Measurements from ENCODE around the gene RFFL. TPM values are rescaled to one million over a fixed set of nuclear protein-coding genes. Genes with fewer than 3 reads are reported as not detected.
A peak's percentile ranks its signal among the peaks of the same experiment; 100 is the strongest.

RFFL gene
- total RNA-seq, 1 donor from 2014 or later, result 19.9 TPM

GRCh38 chr17:34974794-34975785 lies 88.4 kb downstream of the RFFL start:
- TF ChIP-seq CTCF (conservative IDR thresholded peaks at IDR 0.05), result no peak
- Mint-ChIP-seq H3K27me3 (peaks cover 15% of the 10 kb centered on the region), H3K9me3 (no peaks in the 10 kb centered on the region), H3K4me1 (ENCODE audit: unreplicated experiment) (peaks cover 8% of the 10 kb centered on the region), H3K27ac (no peak overlapping the region), H3K36me3 (no peaks in the 10 kb centered on the region), H3K4me3 (no peak overlapping the region)
- DNase-seq (ENCODE audit: extremely low spot score, unreplicated experiment), result no peak

GRCh38 chr17:34974179-34974578 lies 89.3 kb downstream of the RFFL start:
- Mint-ChIP-seq H3K9me3 (no peaks in the 10 kb centered on the region), H3K4me3 (no peak overlapping the region), H3K36me3 (no peaks in the 10 kb centered on the region), H3K4me1 (ENCODE audit: unreplicated experiment) (no peaks in the 10 kb centered on the region), H3K27me3 (peaks cover 15% of the 10 kb centered on the region), H3K27ac (no peak overlapping the region)
- no peak for TF ChIP-seq CTCF (conservative IDR thresholded peaks at IDR 0.05)
- no peak for DNase-seq (ENCODE audit: extremely low spot score, unreplicated experiment)

GRCh38 chr17:34961093-34961911 lies 102.2 kb downstream of the RFFL start, which contains the start of the genes CCT6B and ZNF830:
Gene CCT6B (minus strand): TSS chr17:34961460. CDS start chr17:34961393, 67 bp downstream.
Gene ZNF830 (plus strand): TSS chr17:34961540. CDS start chr17:34961567, 27 bp downstream.
- DNase-seq (ENCODE audit: extremely low spot score, unreplicated experiment), result peak; percentile 90
- Mint-ChIP-seq H3K9me3 (no peaks in the 10 kb centered on the region), H3K27ac (peak within 1 kb of the TSS; percentile 98), H3K4me3 (peak within 1 kb of the TSS; percentile 100), H3K27me3 (peaks cover 9% of the 10 kb centered on the region), H3K36me3 (peaks cover 8% of the 10 kb centered on the region), H3K4me1 (ENCODE audit: unreplicated experiment) (peaks cover 14% of the 10 kb centered on the region)
- TF ChIP-seq CTCF (conservative IDR thresholded peaks at IDR 0.05), result no peak

GRCh38 chr17:34958438-34958837 lies 105.1 kb downstream of the RFFL start:
- Mint-ChIP-seq H3K27ac (no peak overlapping the region), H3K36me3 (peaks cover 4% of the 10 kb centered on the region), H3K9me3 (no peaks in the 10 kb centered on the region), H3K4me3 (no peak overlapping the region), H3K4me1 (ENCODE audit: unreplicated experiment) (peaks cover 14% of the 10 kb centered on the region), H3K27me3 (peaks cover 18% of the 10 kb centered on the region)
- no peak for DNase-seq (ENCODE audit: extremely low spot score, unreplicated experiment)
- TF ChIP-seq CTCF (conservative IDR thresholded peaks at IDR 0.05), result no peak

Other genes with a start within 250 kb of the RFFL start
- gene CCT6B, start 102.2 kb downstream of the RFFL start, total RNA-seq (ENCODE audit: low replicate concordance), result 1.5 and 1.8 TPM in 2 replicates
- gene ZNF830, start 102.2 kb downstream of the RFFL start, total RNA-seq (ENCODE audit: low replicate concordance), result 21.9 and 22.8 TPM in 2 replicates
- 52.6 and 73.0 TPM in 2 replicates for gene LIG3, start 83.2 kb downstream of the RFFL start, total RNA-seq (ENCODE audit: low replicate concordance)
- gene RAD51D, start 56.2 kb upstream of the RFFL start, total RNA-seq (ENCODE audit: low replicate concordance), result 8.3 and 12.4 TPM in 2 replicates
- gene FNDC8, start 57.9 kb upstream of the RFFL start, total RNA-seq (ENCODE audit: low replicate concordance), result not detected in 2 replicates
- 18.8 and 24.9 TPM in 2 replicates for gene NLE1, start 78.6 kb upstream of the RFFL start, total RNA-seq (ENCODE audit: low replicate concordance)
- gene UNC45B, start 84.1 kb upstream of the RFFL start, total RNA-seq (ENCODE audit: low replicate concordance), result 0.56 TPM in 1 of 2 replicates, not detected in the other
- gene SLC35G3, start 130.7 kb upstream of the RFFL start, total RNA-seq (ENCODE audit: low replicate concordance), result not detected in 2 replicates
- 21.7 and 42.1 TPM in 2 replicates for gene SLFN5, start 179.4 kb upstream of the RFFL start, total RNA-seq (ENCODE audit: low replicate concordance)